ENCODE measurements around the gene GBGT1. TPM values are rescaled to one million over a fixed set of nuclear protein-coding genes. Genes with fewer than 3 reads are reported as not detected.

Gene GBGT1
- total and polyA plus RNA-seq, 2 experiments from 2014 or later = 3.7 to 22.4 TPM

DNA sequence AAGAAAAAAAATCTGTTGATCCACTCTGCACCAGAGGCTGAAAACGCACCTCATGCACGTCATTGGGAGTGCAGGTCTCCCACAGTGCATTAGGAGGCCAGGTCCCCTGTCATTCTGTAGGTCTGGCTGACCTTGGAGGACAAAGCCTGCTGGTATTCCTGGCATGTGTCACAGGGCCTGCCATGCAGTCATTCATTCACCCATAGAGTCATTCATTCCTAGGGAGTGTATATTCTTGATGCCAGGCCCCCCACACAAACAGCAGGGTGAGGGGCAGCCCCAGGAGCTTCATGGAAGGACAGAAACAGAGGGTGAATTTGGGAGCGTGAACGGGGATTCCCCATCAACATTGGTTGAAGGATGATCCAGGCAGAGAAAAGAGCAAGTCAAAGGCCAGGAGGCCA, 2.2 kb downstream of the GBGT1 start:
- no peak overlapping the region for H3K27ac ChIP-seq (ENCODE audit: low read depth)
- ATAC-seq (no peak), DNase-seq (ENCODE audit: low spot score) (no peak)
- H3K9me2 ChIP-seq (ENCODE audit: insufficient read depth) = no peaks in the 10 kb centered on the region
- no peak overlapping the region for H2AFZ ChIP-seq
- H3K9me3 Mint-ChIP-seq = no peaks in the 10 kb centered on the region
- no peak overlapping the region for H3K4me3 Mint-ChIP-seq
- TF ChIP-seq, protein P1, sequence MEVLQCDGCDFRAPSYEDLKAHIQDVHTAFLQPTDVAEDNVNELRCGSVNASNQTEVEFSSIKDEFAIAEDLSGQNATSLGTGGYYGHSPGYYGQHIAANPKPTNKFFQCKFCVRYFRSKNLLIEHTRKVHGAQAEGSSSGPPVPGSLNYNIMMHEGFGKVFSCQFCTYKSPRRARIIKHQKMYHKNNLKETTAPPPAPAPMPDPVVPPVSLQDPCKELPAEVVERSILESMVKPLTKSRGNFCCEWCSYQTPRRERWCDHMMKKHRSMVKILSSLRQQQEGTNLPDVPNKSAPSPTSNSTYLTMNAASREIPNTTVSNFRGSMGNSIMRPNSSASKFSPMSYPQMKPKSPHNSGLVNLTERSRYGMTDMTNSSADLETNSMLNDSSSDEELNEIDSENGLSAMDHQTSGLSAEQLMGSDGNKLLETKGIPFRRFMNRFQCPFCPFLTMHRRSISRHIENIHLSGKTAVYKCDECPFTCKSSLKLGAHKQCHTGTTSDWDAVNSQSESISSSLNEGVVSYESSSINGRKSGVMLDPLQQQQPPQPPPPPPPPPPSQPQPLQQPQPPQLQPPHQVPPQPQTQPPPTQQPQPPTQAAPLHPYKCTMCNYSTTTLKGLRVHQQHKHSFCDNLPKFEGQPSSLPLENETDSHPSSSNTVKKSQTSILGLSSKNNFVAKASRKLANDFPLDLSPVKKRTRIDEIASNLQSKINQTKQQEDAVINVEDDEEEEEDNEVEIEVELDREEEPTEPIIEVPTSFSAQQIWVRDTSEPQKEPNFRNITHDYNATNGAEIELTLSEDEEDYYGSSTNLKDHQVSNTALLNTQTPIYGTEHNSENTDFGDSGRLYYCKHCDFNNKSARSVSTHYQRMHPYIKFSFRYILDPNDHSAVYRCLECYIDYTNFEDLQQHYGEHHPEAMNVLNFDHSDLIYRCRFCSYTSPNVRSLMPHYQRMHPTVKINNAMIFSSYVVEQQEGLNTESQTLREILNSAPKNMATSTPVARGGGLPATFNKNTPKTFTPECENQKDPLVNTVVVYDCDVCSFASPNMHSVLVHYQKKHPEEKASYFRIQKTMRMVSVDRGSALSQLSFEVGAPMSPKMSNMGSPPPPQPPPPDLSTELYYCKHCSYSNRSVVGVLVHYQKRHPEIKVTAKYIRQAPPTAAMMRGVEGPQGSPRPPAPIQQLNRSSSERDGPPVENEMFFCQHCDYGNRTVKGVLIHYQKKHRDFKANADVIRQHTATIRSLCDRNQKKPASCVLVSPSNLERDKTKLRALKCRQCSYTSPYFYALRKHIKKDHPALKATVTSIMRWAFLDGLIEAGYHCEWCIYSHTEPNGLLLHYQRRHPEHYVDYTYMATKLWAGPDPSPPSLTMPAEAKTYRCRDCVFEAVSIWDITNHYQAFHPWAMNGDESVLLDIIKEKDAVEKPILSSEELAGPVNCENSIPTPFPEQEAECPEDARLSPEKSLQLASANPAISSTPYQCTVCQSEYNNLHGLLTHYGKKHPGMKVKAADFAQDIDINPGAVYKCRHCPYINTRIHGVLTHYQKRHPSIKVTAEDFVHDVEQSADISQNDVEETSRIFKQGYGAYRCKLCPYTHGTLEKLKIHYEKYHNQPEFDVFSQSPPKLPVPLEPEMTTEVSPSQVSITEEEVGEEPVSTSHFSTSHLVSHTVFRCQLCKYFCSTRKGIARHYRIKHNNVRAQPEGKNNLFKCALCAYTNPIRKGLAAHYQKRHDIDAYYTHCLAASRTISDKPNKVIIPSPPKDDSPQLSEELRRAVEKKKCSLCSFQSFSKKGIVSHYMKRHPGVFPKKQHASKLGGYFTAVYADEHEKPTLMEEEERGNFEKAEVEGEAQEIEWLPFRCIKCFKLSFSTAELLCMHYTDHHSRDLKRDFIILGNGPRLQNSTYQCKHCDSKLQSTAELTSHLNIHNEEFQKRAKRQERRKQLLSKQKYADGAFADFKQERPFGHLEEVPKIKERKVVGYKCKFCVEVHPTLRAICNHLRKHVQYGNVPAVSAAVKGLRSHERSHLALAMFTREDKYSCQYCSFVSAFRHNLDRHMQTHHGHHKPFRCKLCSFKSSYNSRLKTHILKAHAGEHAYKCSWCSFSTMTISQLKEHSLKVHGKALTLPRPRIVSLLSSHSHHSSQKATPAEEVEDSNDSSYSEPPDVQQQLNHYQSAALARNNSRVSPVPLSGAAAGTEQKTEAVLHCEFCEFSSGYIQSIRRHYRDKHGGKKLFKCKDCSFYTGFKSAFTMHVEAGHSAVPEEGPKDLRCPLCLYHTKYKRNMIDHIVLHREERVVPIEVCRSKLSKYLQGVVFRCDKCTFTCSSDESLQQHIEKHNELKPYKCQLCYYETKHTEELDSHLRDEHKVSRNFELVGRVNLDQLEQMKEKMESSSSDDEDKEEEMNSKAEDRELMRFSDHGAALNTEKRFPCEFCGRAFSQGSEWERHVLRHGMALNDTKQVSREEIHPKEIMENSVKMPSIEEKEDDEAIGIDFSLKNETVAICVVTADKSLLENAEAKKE (CRISPR knock-in tag; IDR thresholded peaks at IDR 0.05) = no peak
- TF ChIP-seq, protein P2, sequence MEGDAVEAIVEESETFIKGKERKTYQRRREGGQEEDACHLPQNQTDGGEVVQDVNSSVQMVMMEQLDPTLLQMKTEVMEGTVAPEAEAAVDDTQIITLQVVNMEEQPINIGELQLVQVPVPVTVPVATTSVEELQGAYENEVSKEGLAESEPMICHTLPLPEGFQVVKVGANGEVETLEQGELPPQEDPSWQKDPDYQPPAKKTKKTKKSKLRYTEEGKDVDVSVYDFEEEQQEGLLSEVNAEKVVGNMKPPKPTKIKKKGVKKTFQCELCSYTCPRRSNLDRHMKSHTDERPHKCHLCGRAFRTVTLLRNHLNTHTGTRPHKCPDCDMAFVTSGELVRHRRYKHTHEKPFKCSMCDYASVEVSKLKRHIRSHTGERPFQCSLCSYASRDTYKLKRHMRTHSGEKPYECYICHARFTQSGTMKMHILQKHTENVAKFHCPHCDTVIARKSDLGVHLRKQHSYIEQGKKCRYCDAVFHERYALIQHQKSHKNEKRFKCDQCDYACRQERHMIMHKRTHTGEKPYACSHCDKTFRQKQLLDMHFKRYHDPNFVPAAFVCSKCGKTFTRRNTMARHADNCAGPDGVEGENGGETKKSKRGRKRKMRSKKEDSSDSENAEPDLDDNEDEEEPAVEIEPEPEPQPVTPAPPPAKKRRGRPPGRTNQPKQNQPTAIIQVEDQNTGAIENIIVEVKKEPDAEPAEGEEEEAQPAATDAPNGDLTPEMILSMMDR (conservative IDR thresholded peaks at IDR 0.05; ENCODE audit: low read depth in 2 of 2) = no peak
- TF ChIP-seq EZH2 (IDR thresholded peaks at IDR 0.05; ENCODE audit: low read depth, unreplicated experiment) (no peak), NANOG (IDR thresholded peaks at IDR 0.05; ENCODE audit: borderline replicate concordance) (no peak), CREB1 (CRISPR knock-in tag; IDR thresholded peaks at IDR 0.05; ENCODE audit: low read depth) (no peak), ZNF114 (CRISPR knock-in tag; IDR thresholded peaks at IDR 0.05) (no peak), POLR2AphosphoS5 (IDR thresholded peaks at IDR 0.05; ENCODE audit: low read depth) (no peak), JUNB (IDR thresholded peaks at IDR 0.05; ENCODE audit: unreplicated experiment) (no peak), STAT1 (IDR thresholded peaks at IDR 0.05; ENCODE audit: unreplicated experiment) (no peak), ZNF331 (CRISPR knock-in tag; IDR thresholded peaks at IDR 0.05; ENCODE audit: low read depth) (no peak), EZH2phosphoT487 (IDR thresholded peaks at IDR 0.05; ENCODE audit: unreplicated experiment) (no peak)
- TF ChIP-seq, protein P3, sequence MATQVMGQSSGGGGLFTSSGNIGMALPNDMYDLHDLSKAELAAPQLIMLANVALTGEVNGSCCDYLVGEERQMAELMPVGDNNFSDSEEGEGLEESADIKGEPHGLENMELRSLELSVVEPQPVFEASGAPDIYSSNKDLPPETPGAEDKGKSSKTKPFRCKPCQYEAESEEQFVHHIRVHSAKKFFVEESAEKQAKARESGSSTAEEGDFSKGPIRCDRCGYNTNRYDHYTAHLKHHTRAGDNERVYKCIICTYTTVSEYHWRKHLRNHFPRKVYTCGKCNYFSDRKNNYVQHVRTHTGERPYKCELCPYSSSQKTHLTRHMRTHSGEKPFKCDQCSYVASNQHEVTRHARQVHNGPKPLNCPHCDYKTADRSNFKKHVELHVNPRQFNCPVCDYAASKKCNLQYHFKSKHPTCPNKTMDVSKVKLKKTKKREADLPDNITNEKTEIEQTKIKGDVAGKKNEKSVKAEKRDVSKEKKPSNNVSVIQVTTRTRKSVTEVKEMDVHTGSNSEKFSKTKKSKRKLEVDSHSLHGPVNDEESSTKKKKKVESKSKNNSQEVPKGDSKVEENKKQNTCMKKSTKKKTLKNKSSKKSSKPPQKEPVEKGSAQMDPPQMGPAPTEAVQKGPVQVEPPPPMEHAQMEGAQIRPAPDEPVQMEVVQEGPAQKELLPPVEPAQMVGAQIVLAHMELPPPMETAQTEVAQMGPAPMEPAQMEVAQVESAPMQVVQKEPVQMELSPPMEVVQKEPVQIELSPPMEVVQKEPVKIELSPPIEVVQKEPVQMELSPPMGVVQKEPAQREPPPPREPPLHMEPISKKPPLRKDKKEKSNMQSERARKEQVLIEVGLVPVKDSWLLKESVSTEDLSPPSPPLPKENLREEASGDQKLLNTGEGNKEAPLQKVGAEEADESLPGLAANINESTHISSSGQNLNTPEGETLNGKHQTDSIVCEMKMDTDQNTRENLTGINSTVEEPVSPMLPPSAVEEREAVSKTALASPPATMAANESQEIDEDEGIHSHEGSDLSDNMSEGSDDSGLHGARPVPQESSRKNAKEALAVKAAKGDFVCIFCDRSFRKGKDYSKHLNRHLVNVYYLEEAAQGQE (IDR thresholded peaks at IDR 0.05; ENCODE audit: unreplicated experiment) = no peak
- TF ChIP-seq, protein P4, sequence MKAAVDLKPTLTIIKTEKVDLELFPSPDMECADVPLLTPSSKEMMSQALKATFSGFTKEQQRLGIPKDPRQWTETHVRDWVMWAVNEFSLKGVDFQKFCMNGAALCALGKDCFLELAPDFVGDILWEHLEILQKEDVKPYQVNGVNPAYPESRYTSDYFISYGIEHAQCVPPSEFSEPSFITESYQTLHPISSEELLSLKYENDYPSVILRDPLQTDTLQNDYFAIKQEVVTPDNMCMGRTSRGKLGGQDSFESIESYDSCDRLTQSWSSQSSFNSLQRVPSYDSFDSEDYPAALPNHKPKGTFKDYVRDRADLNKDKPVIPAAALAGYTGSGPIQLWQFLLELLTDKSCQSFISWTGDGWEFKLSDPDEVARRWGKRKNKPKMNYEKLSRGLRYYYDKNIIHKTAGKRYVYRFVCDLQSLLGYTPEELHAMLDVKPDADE (IDR thresholded peaks at IDR 0.05) = no peak
- H3K4me1 Mint-ChIP-seq = peaks cover 2% of the 10 kb centered on the region; the same call in 2 of the 3 replicates
- no peaks in the 10 kb centered on the region for H3K79me2 ChIP-seq (replicated peaks; ENCODE audit: insufficient read depth)
- peaks cover 13% of the 10 kb centered on the region for H3K27me3 ChIP-seq (ENCODE audit: insufficient read depth)
- H3K36me3 Mint-ChIP-seq (ENCODE audit: low read depth) = peaks cover 18% of the 10 kb centered on the region; the same call in 1 of the 3 replicates
- H3K4me2 ChIP-seq = no peak overlapping the region
- peaks cover 26% of the 10 kb centered on the region for H3K27me3 Mint-ChIP-seq (ENCODE audit: insufficient read depth, low read depth, poor library complexity)
- H3K36me3 ChIP-seq (ENCODE audit: insufficient read depth) = no peaks in the 10 kb centered on the region
- H3K4me3 ChIP-seq = no peak overlapping the region
- H4K20me1 ChIP-seq (replicated peaks; ENCODE audit: insufficient read depth) = no peaks in the 10 kb centered on the region; the same call in 1 of the 2 replicates
- no peaks in the 10 kb centered on the region for H3K4me1 ChIP-seq (ENCODE audit: insufficient read depth)
- H3F3A ChIP-seq (replicated peaks; ENCODE audit: low read depth) = no peaks in the 10 kb centered on the region
- H3K27ac Mint-ChIP-seq = no peak overlapping the region

All from GM23338 (cell line).